Activated T-helper 2 cell treated with anti-CD3 and anti-CD28 coated beads, Interferon-gamma antibody, Interleukin-2, Interleukin-4, amounts not matched to agents 10 μg/mL and 5 μg/mL and 100 μg/mL, durations not matched to agents 14 hours and 24 hours and 36 hours (primary cell): ENCODE measurements around the gene CENPC. TPM values are rescaled to one million over a fixed set of nuclear protein-coding genes. Genes with fewer than 3 reads are reported as not detected.

Experiments used
- DNase-seq: peaks from one replicate; pipeline ENCODE4 v3.0.0; 2021; ENCODE audit warnings: low spot score
- H3K27ac Mint-ChIP-seq: one replicate; pipeline ENCODE4 v1.8.0; 2021; ENCODE audit warnings: mixed read lengths
- H3K27me3 Mint-ChIP-seq: one replicate; pipeline ENCODE4 v1.8.0; 2021; ENCODE audit warnings: low read depth, mixed read lengths
- H3K36me3 Mint-ChIP-seq: one replicate; pipeline ENCODE4 v1.8.0; 2021; ENCODE audit warnings: low read depth, mixed read lengths
- H3K4me1 Mint-ChIP-seq: one replicate; pipeline ENCODE4 v1.8.0; 2021; ENCODE audit warnings: low read depth, mixed read lengths
- H3K4me3 Mint-ChIP-seq: one replicate; pipeline ENCODE4 v1.8.0; 2021; ENCODE audit warnings: low read depth, mild to moderate bottlenecking, moderate library complexity, mixed read lengths
- H3K9me3 Mint-ChIP-seq: one replicate; pipeline ENCODE4 v1.8.0; 2021; ENCODE audit warnings: mixed read lengths
- intact Hi-C: fragments of 100-400 bp; cut with micrococcal nuclease; formaldehyde crosslinking; loops from one replicate; pipeline ENCODE4 v1.15.1; 2023
- total RNA-seq: library from RNA; stranded (reverse); gene quantifications from 2 replicates; pipeline ENCODE4 v1.2.3, GENCODE V29; 2022

The CENPC gene
- total RNA-seq, 1 donor from 2014 or later = 32.0 TPM

DNA sequence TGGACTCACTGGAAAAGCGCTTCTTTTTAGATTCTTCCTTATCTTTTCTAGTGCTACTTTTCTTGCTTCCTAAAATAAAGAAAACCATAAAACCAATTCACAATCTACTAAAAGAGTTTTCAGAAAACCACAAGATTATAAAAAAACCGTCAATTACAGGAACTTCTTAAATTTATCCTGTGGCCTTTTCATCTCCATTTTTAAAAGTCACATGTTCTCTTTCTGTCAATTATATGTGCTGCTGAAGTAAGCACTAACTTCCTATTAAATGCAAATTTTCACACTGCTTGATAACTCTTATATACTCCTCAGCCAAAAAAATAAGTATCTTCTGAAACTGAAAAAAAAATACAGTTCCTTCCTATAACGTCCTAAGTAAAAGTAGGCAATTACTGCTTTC, 32.8 kb downstream of the CENPC start:
- H3K27ac Mint-ChIP-seq = no peak overlapping the region
- no peaks in the 10 kb centered on the region for H3K9me3 Mint-ChIP-seq
- peaks cover 18% of the 10 kb centered on the region for H3K4me1 Mint-ChIP-seq
- no peak for DNase-seq
- H3K36me3 Mint-ChIP-seq = peaks cover 79% of the 10 kb centered on the region
- no peak overlapping the region for H3K4me3 Mint-ChIP-seq
- intact Hi-C loops = no loop called here
- H3K27me3 Mint-ChIP-seq = no peaks in the 10 kb centered on the region

DNA sequence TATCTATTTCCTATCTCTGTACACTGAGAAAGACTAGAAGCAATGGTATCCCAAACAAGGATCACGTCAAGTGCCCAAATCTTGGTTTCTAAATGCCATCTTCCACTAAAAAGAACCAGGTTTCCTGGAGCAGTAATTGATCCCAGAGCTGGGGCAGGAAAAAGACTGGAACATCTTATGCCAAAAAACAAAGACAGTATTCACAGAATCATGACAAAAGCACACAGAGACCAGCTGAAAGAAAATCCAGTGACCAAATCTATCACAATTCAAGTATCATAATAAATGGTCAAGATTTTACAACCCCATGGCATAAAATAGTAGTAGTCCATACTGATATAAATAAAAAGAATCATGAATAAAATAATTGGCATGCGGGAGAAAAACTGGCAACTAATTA, 44.9 kb downstream of the CENPC start:
- no peak for DNase-seq
- Mint-ChIP-seq H3K36me3 (peaks cover 65% of the 10 kb centered on the region), H3K27ac (no peak overlapping the region), H3K9me3 (no peaks in the 10 kb centered on the region), H3K4me3 (no peak overlapping the region), H3K4me1 (peaks cover 11% of the 10 kb centered on the region), H3K27me3 (no peaks in the 10 kb centered on the region)
- intact Hi-C loops = no loop called here

DNA sequence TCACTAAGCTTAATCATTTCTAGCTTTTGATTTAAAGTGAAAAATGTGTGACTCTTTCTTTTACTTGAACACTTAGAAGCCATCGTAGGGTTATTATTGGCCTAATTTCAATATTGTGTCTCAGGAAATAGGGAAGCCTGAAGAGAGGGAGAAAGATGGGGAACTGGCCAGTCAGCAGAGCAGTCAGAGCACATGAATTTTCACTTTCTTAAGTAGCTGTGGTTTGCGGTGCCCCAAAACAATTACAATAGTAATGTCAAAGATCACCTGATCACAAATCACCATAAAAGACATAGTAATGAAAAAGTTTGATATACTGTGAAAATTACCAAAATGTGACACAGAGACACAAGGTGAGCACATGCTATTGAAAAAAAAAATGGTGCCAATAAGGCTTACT, 45.5 kb downstream of the CENPC start:
- peaks cover 63% of the 10 kb centered on the region for H3K36me3 Mint-ChIP-seq
- DNase-seq = no peak
- no peaks in the 10 kb centered on the region for H3K27me3 Mint-ChIP-seq
- peak overlapping the region; percentile 55 for H3K27ac Mint-ChIP-seq
- H3K4me1 Mint-ChIP-seq = peaks cover 13% of the 10 kb centered on the region
- intact Hi-C loops = no loop called here
- H3K9me3 Mint-ChIP-seq = no peaks in the 10 kb centered on the region
- H3K4me3 Mint-ChIP-seq = no peak overlapping the region

DNA sequence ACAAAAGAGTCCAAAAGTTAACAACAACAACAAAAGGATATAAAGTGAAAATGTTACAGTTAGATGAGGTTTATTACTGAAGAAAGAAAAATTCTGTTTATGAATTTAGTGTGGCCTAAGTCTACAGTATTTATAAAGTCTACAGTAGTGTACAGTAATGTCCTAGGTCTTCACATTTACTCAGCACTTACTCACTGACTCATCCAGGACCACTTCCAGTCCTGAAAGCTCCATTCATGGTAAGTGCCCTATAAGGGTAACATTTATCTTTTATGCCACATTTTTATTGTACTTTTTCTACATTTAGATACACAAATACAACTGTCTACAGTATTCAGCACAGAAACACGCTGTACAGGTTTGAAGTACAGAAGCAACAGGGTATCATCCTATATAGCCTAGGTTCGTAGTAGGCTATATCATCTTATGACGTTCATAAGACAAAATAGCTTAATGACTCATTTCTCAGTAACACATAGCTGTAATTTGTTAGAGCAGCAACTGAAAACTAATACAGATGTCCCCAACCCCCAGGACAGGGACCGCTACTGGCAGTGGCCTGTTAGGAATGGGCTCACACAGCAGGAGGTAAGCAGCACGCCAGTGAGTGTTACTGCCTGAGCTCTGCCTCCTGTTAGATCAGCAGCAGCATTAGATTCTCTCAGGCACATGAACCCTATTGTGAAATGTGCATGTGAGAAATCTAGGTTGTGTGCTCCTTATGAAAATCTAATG, 61.3 kb downstream of the CENPC start:
- peaks cover 83% of the 10 kb centered on the region for H3K36me3 Mint-ChIP-seq
- H3K4me3 Mint-ChIP-seq = no peak overlapping the region
- DNase-seq = no peak
- peaks cover 5% of the 10 kb centered on the region for H3K4me1 Mint-ChIP-seq
- H3K9me3 Mint-ChIP-seq = peaks cover 33% of the 10 kb centered on the region
- H3K27ac Mint-ChIP-seq = no peak overlapping the region
- intact Hi-C loops = no loop called here
- no peaks in the 10 kb centered on the region for H3K27me3 Mint-ChIP-seq

DNA sequence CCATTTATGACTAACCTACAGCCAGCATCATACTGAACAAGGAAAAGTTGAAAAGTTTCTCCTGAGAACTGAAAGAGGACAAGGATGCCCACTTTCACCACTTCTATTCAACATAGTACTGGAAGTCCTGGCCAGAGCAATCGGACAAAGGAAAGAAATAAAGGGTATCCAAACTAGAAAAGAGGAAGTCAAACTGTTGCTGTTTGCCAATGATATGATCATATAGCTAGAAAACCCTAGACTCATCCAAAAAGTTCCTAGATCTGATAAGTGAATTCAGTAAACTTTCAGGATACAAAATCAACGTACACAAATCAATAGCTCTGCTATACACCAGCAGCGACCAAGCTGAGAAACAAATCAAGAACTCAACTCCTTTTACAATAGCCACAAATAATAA, 64.5 kb downstream of the CENPC start:
- no peak overlapping the region for H3K4me3 Mint-ChIP-seq
- H3K27me3 Mint-ChIP-seq = no peaks in the 10 kb centered on the region
- no peak overlapping the region for H3K27ac Mint-ChIP-seq
- peaks cover 13% of the 10 kb centered on the region for H3K4me1 Mint-ChIP-seq
- intact Hi-C loops = no loop called here
- peaks cover 58% of the 10 kb centered on the region for H3K9me3 Mint-ChIP-seq
- DNase-seq = no peak
- peaks cover 97% of the 10 kb centered on the region for H3K36me3 Mint-ChIP-seq

DNA sequence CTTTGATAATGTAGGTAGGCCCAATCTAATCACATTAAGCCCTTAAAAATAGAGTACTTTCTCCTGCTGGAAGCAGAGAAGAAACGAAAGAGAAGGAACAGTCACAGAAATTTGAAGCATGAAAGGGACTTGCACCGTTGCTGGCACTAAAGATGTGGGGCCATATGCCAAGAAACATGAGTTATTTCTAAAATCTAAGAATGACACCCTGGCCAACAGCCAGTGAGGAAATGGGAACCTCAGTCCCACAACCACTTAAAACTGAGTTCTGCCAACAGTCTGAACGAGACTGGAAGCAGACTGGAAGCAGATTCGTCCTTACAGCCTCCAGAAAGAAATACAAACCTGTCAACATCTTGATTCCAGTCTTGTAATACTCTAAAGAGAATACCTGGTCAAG, 70.1 kb downstream of the CENPC start:
- DNase-seq = no peak
- H3K27ac Mint-ChIP-seq = no peak overlapping the region
- intact Hi-C loops = no loop called here
- H3K27me3 Mint-ChIP-seq = no peaks in the 10 kb centered on the region
- peaks cover 35% of the 10 kb centered on the region for H3K9me3 Mint-ChIP-seq
- H3K4me3 Mint-ChIP-seq = no peak overlapping the region
- H3K4me1 Mint-ChIP-seq = peaks cover 10% of the 10 kb centered on the region
- peaks cover 85% of the 10 kb centered on the region for H3K36me3 Mint-ChIP-seq

DNA sequence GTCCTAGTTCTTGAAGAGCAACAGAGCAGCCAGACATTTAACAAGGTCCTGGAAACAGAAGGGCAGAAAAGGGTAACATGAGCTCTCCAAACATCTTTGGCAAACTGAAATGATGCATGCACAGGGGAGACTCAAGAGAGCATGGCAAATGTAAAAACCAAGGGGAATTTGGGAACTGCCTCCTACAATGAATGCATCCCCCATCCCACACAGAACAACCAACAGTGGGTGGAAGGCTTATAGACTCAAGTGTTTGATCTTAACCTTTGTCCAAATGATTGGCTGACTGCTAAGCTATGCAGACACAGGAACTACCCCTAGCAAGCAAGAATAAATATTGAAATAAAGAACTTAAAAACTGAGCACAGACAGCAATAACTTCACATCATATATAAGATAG, 74.4 kb downstream of the CENPC start:
- Mint-ChIP-seq H3K4me1 (peaks cover 3% of the 10 kb centered on the region), H3K9me3 (no peaks in the 10 kb centered on the region), H3K27ac (peak overlapping the region; percentile 62), H3K36me3 (peaks cover 53% of the 10 kb centered on the region), H3K4me3 (no peak overlapping the region), H3K27me3 (no peaks in the 10 kb centered on the region)
- intact Hi-C loops = no loop called here
- DNase-seq = no peak

DNA sequence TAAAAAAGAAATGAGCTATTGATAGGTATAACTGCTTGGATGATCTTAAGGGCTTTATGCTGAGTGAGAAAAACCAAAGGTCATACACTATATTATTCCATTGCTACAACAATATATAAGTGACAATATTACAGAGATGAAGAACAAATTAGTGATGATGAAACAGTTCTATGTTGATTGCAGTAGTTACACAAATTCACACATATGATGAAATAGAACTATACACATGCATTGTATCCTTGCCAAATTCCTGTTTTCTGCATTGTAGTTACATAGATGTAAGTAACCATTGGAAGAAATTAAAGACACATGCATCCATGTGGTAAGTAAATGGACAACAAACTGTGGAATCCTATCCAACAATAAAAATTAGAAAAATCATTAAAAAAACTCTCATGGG, 76.5 kb downstream of the CENPC start:
- Mint-ChIP-seq H3K9me3 (no peaks in the 10 kb centered on the region), H3K4me3 (no peak overlapping the region), H3K4me1 (peaks cover 3% of the 10 kb centered on the region), H3K27ac (no peak overlapping the region), H3K36me3 (peaks cover 36% of the 10 kb centered on the region), H3K27me3 (no peaks in the 10 kb centered on the region)
- DNase-seq = no peak
- intact Hi-C loops = no loop called here

DNA sequence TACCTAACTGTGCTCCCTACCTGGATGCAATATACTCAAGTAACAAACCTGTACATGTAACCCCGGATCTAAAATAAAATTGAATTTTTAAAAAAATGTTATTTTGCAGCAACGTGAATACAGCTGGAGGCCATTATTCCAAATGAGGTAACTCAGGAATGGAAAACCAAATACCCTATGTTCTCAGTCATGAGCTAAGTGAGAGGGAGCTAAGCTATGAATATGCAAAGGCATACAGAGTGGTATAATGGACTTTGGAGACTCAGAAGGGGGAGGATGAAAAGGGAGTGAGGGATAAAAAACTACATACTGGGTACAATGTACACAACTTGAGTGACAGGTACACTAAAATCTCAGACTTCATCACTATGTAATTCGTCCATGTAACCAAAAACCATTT, 78.6 kb downstream of the CENPC start:
- no peak for DNase-seq
- Mint-ChIP-seq H3K27me3 (no peaks in the 10 kb centered on the region), H3K27ac (no peak overlapping the region), H3K4me1 (peaks cover 3% of the 10 kb centered on the region), H3K4me3 (no peak overlapping the region), H3K36me3 (peaks cover 23% of the 10 kb centered on the region), H3K9me3 (no peaks in the 10 kb centered on the region)
- intact Hi-C loops = no loop called here

DNA sequence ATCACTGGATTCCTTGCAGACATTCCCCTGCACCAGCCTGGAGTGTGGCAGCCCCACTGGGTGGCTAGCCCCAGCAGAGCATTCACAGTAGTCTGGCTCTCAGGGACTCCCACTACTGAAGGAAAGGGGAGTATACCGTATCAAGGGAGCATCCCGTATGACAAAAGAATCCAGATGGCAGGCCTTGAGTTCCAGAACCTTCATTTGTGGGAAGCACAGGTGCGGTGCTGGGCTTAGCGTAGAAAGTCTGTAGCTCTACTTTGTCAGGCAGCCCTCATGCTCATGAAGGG, 79.6 kb downstream of the CENPC start:
- DNase-seq = no peak
- H3K36me3 Mint-ChIP-seq = peaks cover 13% of the 10 kb centered on the region

DNA sequence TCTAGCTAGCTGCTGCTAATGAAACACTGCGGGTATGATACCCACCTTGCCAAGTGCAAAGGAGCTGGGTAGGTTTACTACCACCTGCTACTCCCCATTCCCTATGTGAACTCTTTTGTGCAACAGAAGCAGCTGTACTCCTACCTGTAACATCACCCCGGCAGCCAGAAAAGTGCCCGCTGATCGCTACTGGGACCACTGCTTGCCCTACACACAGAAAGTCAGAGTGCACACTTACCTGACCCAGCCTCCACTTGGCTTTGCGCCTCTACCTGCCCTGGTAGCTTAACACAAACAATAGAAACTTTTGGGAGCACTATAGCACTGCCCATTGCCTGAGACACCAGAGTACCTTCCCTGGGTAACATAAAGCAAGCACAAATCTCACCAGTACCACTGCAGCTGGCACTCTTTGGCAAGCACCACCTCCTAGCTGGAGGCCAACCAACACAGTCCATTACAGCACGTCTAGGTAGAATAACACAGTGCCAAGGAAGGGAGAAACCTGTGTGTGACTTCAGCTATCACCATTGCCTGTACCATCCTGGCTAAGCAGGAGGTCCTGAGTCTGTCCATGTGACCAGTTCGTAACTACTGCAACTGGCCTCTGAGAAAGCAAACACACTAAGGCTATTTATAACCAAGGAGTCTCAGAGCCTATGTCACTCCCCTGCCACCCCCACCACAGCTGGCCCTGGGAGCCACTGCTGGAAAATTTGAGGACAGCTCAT, 80.1 kb downstream of the CENPC start:
- H3K9me3 Mint-ChIP-seq = no peaks in the 10 kb centered on the region
- H3K4me3 Mint-ChIP-seq = no peak overlapping the region
- peaks cover 14% of the 10 kb centered on the region for H3K36me3 Mint-ChIP-seq
- intact Hi-C loops = no loop called here
- H3K4me1 Mint-ChIP-seq = no peaks in the 10 kb centered on the region
- DNase-seq = no peak
- H3K27ac Mint-ChIP-seq = no peak overlapping the region
- no peaks in the 10 kb centered on the region for H3K27me3 Mint-ChIP-seq

More for the DNA sequence above, 79.6 kb downstream of the CENPC start:
- H3K27me3 Mint-ChIP-seq = no peaks in the 10 kb centered on the region
- peaks cover 2% of the 10 kb centered on the region for H3K4me1 Mint-ChIP-seq
- H3K27ac Mint-ChIP-seq = no peak overlapping the region
- intact Hi-C loops = no loop called here
- no peak overlapping the region for H3K4me3 Mint-ChIP-seq
- H3K9me3 Mint-ChIP-seq = no peaks in the 10 kb centered on the region

DNA sequence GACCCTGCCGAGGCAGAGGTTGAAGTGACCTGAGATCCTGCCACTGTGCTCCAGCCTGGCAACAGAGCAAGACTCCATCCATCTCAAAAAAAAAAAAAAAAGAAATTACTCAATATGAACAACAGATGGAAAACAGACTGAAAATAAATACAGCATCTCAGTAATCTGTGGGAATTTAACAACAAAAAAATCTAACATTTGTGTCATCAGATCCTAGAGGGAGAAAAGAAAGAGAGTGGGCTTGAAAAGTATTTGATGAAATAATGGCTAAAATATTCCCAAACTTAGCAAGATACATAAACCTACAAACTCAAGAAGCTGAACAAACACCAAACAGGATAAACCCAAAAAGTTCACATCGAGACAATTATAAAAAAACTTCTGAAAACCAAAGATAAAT, 84.7 kb downstream of the CENPC start:
- Mint-ChIP-seq H3K36me3 (peaks cover 36% of the 10 kb centered on the region), H3K27me3 (no peaks in the 10 kb centered on the region), H3K4me1 (no peaks in the 10 kb centered on the region), H3K9me3 (no peaks in the 10 kb centered on the region), H3K4me3 (no peak overlapping the region), H3K27ac (no peak overlapping the region)
- intact Hi-C loops = no loop called here
- DNase-seq = no peak

DNA sequence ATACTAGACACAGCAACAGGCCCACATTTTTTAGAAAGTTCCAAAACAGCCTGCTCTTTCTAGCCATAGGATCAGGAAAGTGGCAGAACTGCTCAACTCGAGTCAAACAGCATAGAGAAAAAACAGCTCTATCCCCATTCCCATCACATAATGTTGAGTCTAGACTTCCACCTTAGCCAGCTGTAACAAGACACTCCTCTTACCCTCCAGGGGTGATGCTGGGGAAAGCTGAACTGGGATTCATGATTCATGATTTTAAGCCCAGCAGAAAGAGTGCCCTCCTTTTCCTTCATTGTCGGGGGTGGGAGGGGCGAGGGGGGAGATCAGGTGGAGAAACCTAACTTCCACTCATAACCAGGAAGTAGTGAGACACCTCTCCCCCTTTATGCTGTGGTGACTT, 86.1 kb downstream of the CENPC start:
- no peak overlapping the region for H3K27ac Mint-ChIP-seq
- no peaks in the 10 kb centered on the region for H3K27me3 Mint-ChIP-seq
- H3K9me3 Mint-ChIP-seq = no peaks in the 10 kb centered on the region
- no peaks in the 10 kb centered on the region for H3K4me1 Mint-ChIP-seq
- DNase-seq = no peak
- H3K36me3 Mint-ChIP-seq = peaks cover 46% of the 10 kb centered on the region
- no peak overlapping the region for H3K4me3 Mint-ChIP-seq
- intact Hi-C loops = no loop called here
